B cell (primary cell): Measurements from ENCODE around the gene DMRT1. TPM values are rescaled to one million over a fixed set of nuclear protein-coding genes. Genes with fewer than 3 reads are reported as not detected.

Experiments used
- ATAC-seq: fragments of 200-7000 bp; cut with Tn5 transposase; one replicate; pipeline ENCODE4 v1.10.0; 2021; ENCODE audit warnings: low read depth, mild to moderate bottlenecking, moderate number of reproducible peaks, moderate library complexity
- CTCF ChIA-PET: fragments of 350-600 bp; sonication (Branson Sonifier 250); formaldehyde crosslinking; loops from one replicate; lab custom pipeline; 2021; ENCODE audit warnings: antibody characterized with exemption, inconsistent platforms; lab: Charles Lee
- POLR2A ChIA-PET: fragments of 350-600 bp; sonication (Branson Sonifier 250); formaldehyde crosslinking; loops from one replicate; lab custom pipeline; 2021; ENCODE audit warnings: antibody characterized with exemption; lab: Charles Lee
- DNase-seq: peaks from one replicate; pipeline ENCODE4 v3.0.0; 2013
- H2AFZ ChIP-seq: 2 replicates; pipeline ENCODE4 v1.6.1; 2012; ENCODE audit warnings: mild to moderate bottlenecking, low read depth, low read length; ENCODE audit not compliant: insufficient read depth, poor library complexity, severe bottlenecking
- H3K27ac ChIP-seq, 2 donors: 1 replicate in 1 of 2; 2 replicates in 1 of 2; pipeline ENCODE4 v1.5.1; 2012 to 2013; ENCODE audit warnings: low read length in 2 of 2, mild to moderate bottlenecking in 2 of 2, moderate library complexity in 1 of 2
- H3K27me3 ChIP-seq, 4 experiments: fragments of 200-600 bp in 1 of 4; sonication (generic) in 1 of 4; replicated peaks in 1 of 4; 1 replicate in 2 of 4; 2 replicates in 2 of 4; pipeline versions ENCODE4 v1.6.1 to v1.7.0; 2013 to 2016; ENCODE audit warnings: low read length in 3 of 4, mild to moderate bottlenecking in 2 of 4, mixed read lengths in 1 of 4, moderate library complexity in 1 of 4; ENCODE audit not compliant: insufficient read depth in 4 of 4, control insufficient read depth in 3 of 4; ENCODE audit errors: control extremely low read depth in 1 of 4
- H3K36me3 ChIP-seq, 2 experiments: replicated peaks in 1 of 2; 1 replicate in 1 of 2; 2 replicates in 1 of 2; pipeline versions ENCODE4 v1.6.1 to v1.7.1; 2013; ENCODE audit warnings: low read length in 1 of 2; ENCODE audit not compliant: insufficient read depth in 2 of 2, control insufficient read depth in 1 of 2; ENCODE audit errors: control extremely low read depth in 1 of 2, extremely low read depth in 1 of 2
- H3K4me1 ChIP-seq, 2 donors: fragments of 200-600 bp in 1 of 2; sonication (generic) in 1 of 2; 1 replicate in 1 of 2; 2 replicates in 1 of 2; pipeline versions ENCODE4 v1.5.1 to v1.6.1; 2013 to 2017; ENCODE audit warnings: low read length in 2 of 2; ENCODE audit not compliant: control insufficient read depth in 2 of 2, insufficient read depth in 2 of 2
- H3K4me2 ChIP-seq: replicated peaks from 2 replicates; pipeline ENCODE3; 2012; ENCODE audit warnings: mild to moderate bottlenecking, low read depth, low read length; ENCODE audit not compliant: poor library complexity, severe bottlenecking
- H3K4me3 ChIP-seq, 5 experiments: fragments of 200-600 bp in 1 of 5; sonication (generic) in 1 of 5; 1 replicate in 3 of 5; 2 replicates in 2 of 5; pipeline versions ENCODE4 v1.5.1 to v1.7.0; 2011 to 2016; ENCODE audit warnings: low read length in 4 of 5, mild to moderate bottlenecking in 4 of 5, low read depth in 2 of 5, control low read depth in 1 of 5, moderate library complexity in 1 of 5; ENCODE audit not compliant: insufficient read depth in 1 of 5; ENCODE audit errors: control extremely low read depth in 1 of 5, extremely low read depth in 1 of 5
- H3K79me2 ChIP-seq: fragments of 200-600 bp; sonication (generic); one replicate; pipeline ENCODE4 v1.6.0; 2016; ENCODE audit warnings: low read length; ENCODE audit not compliant: control insufficient read depth, insufficient read depth
- H3K9ac ChIP-seq: fragments of 200-600 bp; sonication (generic); 2 replicates; pipeline ENCODE4 v1.6.1; 2017; ENCODE audit warnings: mild to moderate bottlenecking, low read length, moderate library complexity
- H3K9me3 ChIP-seq, 3 donors: one replicate each; pipeline versions ENCODE4 v1.6.1 to v1.7.1; 2013; ENCODE audit warnings: low read length in 2 of 3; ENCODE audit not compliant: control insufficient read depth in 2 of 3, insufficient read depth in 1 of 3; ENCODE audit errors: control extremely low read depth in 1 of 3
- H4K20me1 ChIP-seq: 2 replicates; pipeline ENCODE4 v1.6.0; 2012; ENCODE audit warnings: mild to moderate bottlenecking, low read length; ENCODE audit not compliant: insufficient read depth, control insufficient read depth, poor library complexity, severe bottlenecking
- H3K27ac Mint-ChIP-seq: one replicate; pipeline ENCODE4 v1.8.0; 2021; ENCODE audit warnings: mixed read lengths
- H3K27me3 Mint-ChIP-seq: one replicate; pipeline ENCODE4 v1.8.0; 2021; ENCODE audit warnings: mixed read lengths
- H3K4me1 Mint-ChIP-seq: one replicate; pipeline ENCODE4 v1.8.0; 2021; ENCODE audit warnings: mixed read lengths
- H3K4me3 Mint-ChIP-seq: one replicate; pipeline ENCODE4 v1.8.0; 2021; ENCODE audit warnings: mixed read lengths
- H3K9me3 Mint-ChIP-seq: one replicate; pipeline ENCODE4 v1.8.0; 2022; ENCODE audit warnings: mixed read lengths; ENCODE audit not compliant: insufficient read depth
- EZH2 ChIP-seq: IDR thresholded peaks from 2 replicates; pipeline ENCODE4 v1.6.1; 2012; ENCODE audit warnings: borderline replicate concordance, low read depth, mild to moderate bottlenecking, moderate library complexity, low read length; ENCODE audit not compliant: insufficient read depth, poor library complexity, severe bottlenecking
- WGBS: methylation state at CpG from one replicate; pipeline ENCODE4 v1.1.5; 2013; ENCODE audit warnings: missing lambda C conversion rate; ENCODE audit not compliant: insufficient coverage; 5-methylcytosine and 5-hydroxymethylcytosine counted together
- intact Hi-C: fragments of 100-400 bp; cut with micrococcal nuclease; formaldehyde crosslinking; loops from one replicate; pipeline ENCODE4 v1.10.0; 2022
- polyA plus RNA-seq: library from polyadenylated mRNA; depleted of rRNA; stranded (reverse); fragments of >200 nt; gene quantifications from 2 replicates; pipeline ENCODE4 v1.2.3, GENCODE V29; 2012
- total RNA-seq, 2 donors: library from RNA; stranded (reverse); fragments of 120-200 nt in 1 of 2; gene quantifications; 1 replicate in 1 of 2; 2 replicates in 1 of 2; pipeline versions ENCODE4 v1.2.3 to v1.2.4, GENCODE V29; 2013 to 2022
- TF ChIP-seq, protein P1 (sequence below): fragments of 200-600 bp; IDR thresholded peaks from one replicate; pipeline ENCODE4 v1.8.0; 2022; ENCODE audit warnings: antibody characterized with exemption, mild to moderate bottlenecking

Gene DMRT1
- total and polyA plus RNA-seq, 2 donors (not counting 1 experiment from before 2014, with no cell fraction given) = not detected

DNA sequence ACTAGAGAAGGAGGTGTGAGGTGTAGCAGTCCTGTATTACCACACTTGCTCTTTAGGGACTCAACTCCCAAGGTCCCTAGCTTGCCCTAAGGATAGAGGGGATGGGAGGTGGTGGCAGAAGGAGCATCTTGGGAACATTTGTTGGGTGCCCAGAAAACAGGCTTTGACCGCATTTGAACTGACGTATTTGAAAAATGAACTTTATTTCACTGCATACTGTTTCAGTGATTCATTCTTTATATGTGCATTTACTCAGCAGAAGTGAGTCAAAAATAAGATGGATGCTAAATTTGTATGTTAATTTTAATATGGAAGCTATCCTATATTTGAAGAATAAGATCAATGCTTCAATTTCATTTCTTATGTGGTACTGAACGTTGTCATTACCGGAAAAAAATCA lies 153.7 kb downstream of the DMRT1 start:
- H3K9me3 Mint-ChIP-seq = no peaks in the 10 kb centered on the region
- peaks cover 20% of the 10 kb centered on the region for H3K27me3 Mint-ChIP-seq
- Histone ChIP-seq H3K9ac (no peak overlapping the region), H3K36me3 (no peaks in the 10 kb centered on the region), H3K27ac (no peak overlapping the region), H3K27me3 (peaks cover 0 to 12% (median 2%) of the 10 kb centered on the region in 4 experiments), H3K4me2 (no peak overlapping the region), H3K9me3 (peaks cover 0 to 14% (median 7%) of the 10 kb centered on the region in 3 donors), H3K4me1 (no peaks in the 10 kb centered on the region), H4K20me1 (no peaks in the 10 kb centered on the region), H2AFZ (no peak overlapping the region), H3K4me3 (no peak overlapping the region), H3K79me2 (no peaks in the 10 kb centered on the region)
- 100% methylated on average over 2 of the region's 4 CpGs for WGBS
- H3K27ac Mint-ChIP-seq = no peak overlapping the region
- no peak overlapping the region for H3K4me3 Mint-ChIP-seq
- intact Hi-C loops = no loop called here
- ChIA-PET CTCF (no interaction called here), POLR2A (interaction anchor here (0.7 kb wide), 1 partner anchor 305 kb away, joined by 3 read pairs; no protein-coding TSS in a partner anchor)
- H3K4me1 Mint-ChIP-seq = peaks cover 5% of the 10 kb centered on the region
- DNase-seq (no peak), ATAC-seq (no peak)
- TF ChIP-seq EZH2 = no peak
- TF ChIP-seq, protein P1, sequence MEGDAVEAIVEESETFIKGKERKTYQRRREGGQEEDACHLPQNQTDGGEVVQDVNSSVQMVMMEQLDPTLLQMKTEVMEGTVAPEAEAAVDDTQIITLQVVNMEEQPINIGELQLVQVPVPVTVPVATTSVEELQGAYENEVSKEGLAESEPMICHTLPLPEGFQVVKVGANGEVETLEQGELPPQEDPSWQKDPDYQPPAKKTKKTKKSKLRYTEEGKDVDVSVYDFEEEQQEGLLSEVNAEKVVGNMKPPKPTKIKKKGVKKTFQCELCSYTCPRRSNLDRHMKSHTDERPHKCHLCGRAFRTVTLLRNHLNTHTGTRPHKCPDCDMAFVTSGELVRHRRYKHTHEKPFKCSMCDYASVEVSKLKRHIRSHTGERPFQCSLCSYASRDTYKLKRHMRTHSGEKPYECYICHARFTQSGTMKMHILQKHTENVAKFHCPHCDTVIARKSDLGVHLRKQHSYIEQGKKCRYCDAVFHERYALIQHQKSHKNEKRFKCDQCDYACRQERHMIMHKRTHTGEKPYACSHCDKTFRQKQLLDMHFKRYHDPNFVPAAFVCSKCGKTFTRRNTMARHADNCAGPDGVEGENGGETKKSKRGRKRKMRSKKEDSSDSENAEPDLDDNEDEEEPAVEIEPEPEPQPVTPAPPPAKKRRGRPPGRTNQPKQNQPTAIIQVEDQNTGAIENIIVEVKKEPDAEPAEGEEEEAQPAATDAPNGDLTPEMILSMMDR = no peak

DNA sequence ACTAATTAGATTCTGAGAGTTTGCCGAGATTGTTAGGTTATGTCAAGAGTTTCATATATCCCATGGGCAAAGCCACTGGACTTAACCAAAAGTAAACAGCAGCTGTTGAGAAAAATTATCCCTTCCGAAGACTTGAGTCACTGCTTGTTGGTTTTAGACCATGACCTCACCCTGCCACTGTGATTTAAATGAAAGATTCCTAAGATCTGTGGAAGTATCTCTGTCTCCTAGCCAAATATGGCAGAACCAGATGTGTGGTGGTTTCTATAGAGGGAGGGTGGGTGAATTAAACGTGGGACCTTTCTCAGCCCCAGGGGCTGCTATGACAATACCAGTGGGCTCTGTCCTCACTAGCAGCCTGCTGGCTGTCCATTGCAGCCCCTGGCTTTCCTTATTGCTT lies 154.3 kb downstream of the DMRT1 start:
- Histone ChIP-seq H3K9ac (no peak overlapping the region), H4K20me1 (no peaks in the 10 kb centered on the region), H3K9me3 (peaks cover 0 to 14% (median 7%) of the 10 kb centered on the region in 3 donors), H3K27me3 (peaks cover 0 to 8% (median 2%) of the 10 kb centered on the region in 4 experiments), H2AFZ (no peak overlapping the region), H3K4me3 (no peak overlapping the region), H3K36me3 (no peaks in the 10 kb centered on the region), H3K4me1 (no peaks in the 10 kb centered on the region), H3K27ac (no peak overlapping the region), H3K79me2 (no peaks in the 10 kb centered on the region), H3K4me2 (no peak overlapping the region)
- TF ChIP-seq, protein P1 = no peak
- no peak for TF ChIP-seq EZH2
- no peak overlapping the region for H3K4me3 Mint-ChIP-seq
- intact Hi-C loops = no loop called here
- H3K27ac Mint-ChIP-seq = no peak overlapping the region
- 68% methylated on average over 3 of the region's 3 CpGs for WGBS
- ChIA-PET POLR2A (no interaction called here), CTCF (interaction anchor here (1.2 kb wide), 1 partner anchor 9 kb away, joined by 4 read pairs; no protein-coding TSS in a partner anchor)
- H3K9me3 Mint-ChIP-seq = no peaks in the 10 kb centered on the region
- peaks cover 16% of the 10 kb centered on the region for H3K27me3 Mint-ChIP-seq
- no peak for DNase-seq
- peaks cover 5% of the 10 kb centered on the region for H3K4me1 Mint-ChIP-seq
- no peak for ATAC-seq
